Measurements from ENCODE around the gene GPR45.

- TF ChIP-seq CTCF (IDR thresholded peaks at IDR 0.05) = no peak
- TF ChIP-seq POLR2A (IDR thresholded peaks at IDR 0.05) = no peak
- TF ChIP-seq POLR2AphosphoS5 (IDR thresholded peaks at IDR 0.05; ENCODE audit: insufficient read depth in 1 of 2, low read depth in 1 of 2) = no peak
Observed at GRCh38 chr2:105258835-105259350, 17.4 kb downstream of the GPR45 start.
